Neural cell (in vitro differentiated cells): ENCODE data around the gene DNAL1. TPM values are rescaled to one million over a fixed set of nuclear protein-coding genes. Genes with fewer than 3 reads are reported as not detected.

Experiments
- H2AFZ ChIP-seq: fragments of 200-600, 300-800 bp; sonication (generic), shearing (Covaris generic); 2 replicates; pipeline ENCODE4 v1.6.0; 2014; ENCODE audit warnings: low read depth, mild to moderate bottlenecking, antibody characterized with exemption, low read length, moderate library complexity
- H3F3A ChIP-seq: fragments of 200-600 bp; shearing (Covaris generic); 2 replicates; pipeline ENCODE4 v1.6.1; 2016; ENCODE audit warnings: mild to moderate bottlenecking, moderate library complexity, mixed read lengths, antibody characterized with exemption, low read length; ENCODE audit not compliant: insufficient read depth, poor library complexity, severe bottlenecking
- H3K27ac ChIP-seq: fragments of 200-600, 300-800 bp; sonication (generic), shearing (Covaris generic); 2 replicates; pipeline ENCODE4 v1.5.1; 2014; ENCODE audit warnings: mild to moderate bottlenecking, low read length, moderate library complexity
- H3K27me3 ChIP-seq: fragments of 300-800, 200-600 bp; sonication (generic), shearing (Covaris generic); 2 replicates; pipeline ENCODE4 v1.6.0; 2014; ENCODE audit warnings: mild to moderate bottlenecking, low read depth, low read length, moderate library complexity; ENCODE audit not compliant: insufficient read depth
- H3K36me3 ChIP-seq: fragments of 300-800, 200-600 bp; sonication (generic), shearing (Covaris generic); 2 replicates; pipeline ENCODE4 v1.5.1; 2014; ENCODE audit warnings: mild to moderate bottlenecking, antibody characterized with exemption, low read length, moderate library complexity; ENCODE audit not compliant: insufficient read depth
- H3K4me2 ChIP-seq: fragments of 300-800, 200-600 bp; sonication (generic), shearing (Covaris generic); 2 replicates; pipeline ENCODE4 v1.6.0; 2014; ENCODE audit warnings: mild to moderate bottlenecking, low read length
- H3K4me3 ChIP-seq: fragments of 300-800, 200-600 bp; sonication (generic), shearing (Covaris generic); 2 replicates; pipeline ENCODE4 v1.5.1; 2014; ENCODE audit warnings: mild to moderate bottlenecking, low read length, moderate library complexity
- H3K79me2 ChIP-seq: fragments of 200-600 bp; shearing (Covaris generic); replicated peaks from 2 replicates; pipeline ENCODE4 v1.6.0; 2014; ENCODE audit warnings: mild to moderate bottlenecking, low read length, moderate library complexity; ENCODE audit not compliant: insufficient read depth
- H3K9ac ChIP-seq: fragments of 300-800, 200-600 bp; sonication (generic), shearing (Covaris generic); 2 replicates; pipeline ENCODE4 v1.6.1; 2016; ENCODE audit warnings: mild to moderate bottlenecking, low read length, mixed read lengths
- H3K9me2 ChIP-seq: fragments of 200-600 bp; shearing (Covaris generic); 2 replicates; pipeline ENCODE4 v1.6.1; 2016; ENCODE audit warnings: mild to moderate bottlenecking, low read length, mixed read lengths; ENCODE audit not compliant: insufficient read depth
- H3K9me3 ChIP-seq: fragments of 200-600, 300-800 bp; sonication (generic), shearing (Covaris generic); 2 replicates; pipeline ENCODE4 v1.6.1; 2016; ENCODE audit warnings: mild to moderate bottlenecking, mixed run types, low read length, moderate library complexity, mixed read lengths
- H4K20me1 ChIP-seq: fragments of 200-600 bp; shearing (Covaris generic); 2 replicates; pipeline ENCODE4 v1.6.1; 2016; ENCODE audit warnings: mild to moderate bottlenecking, mixed run types; ENCODE audit not compliant: insufficient read depth
- CTCF ChIP-seq: fragments of 450-650 bp; IDR thresholded peaks from 2 replicates; pipeline ENCODE4 v1.5.1; 2014; ENCODE audit warnings: antibody characterized with exemption, mild to moderate bottlenecking, moderate library complexity; ENCODE audit not compliant: poor library complexity, severe bottlenecking
- EZH2 ChIP-seq: fragments of 200-600, 300-800 bp; shearing (Covaris generic), sonication (generic); IDR thresholded peaks from 2 replicates; pipeline ENCODE4 v1.6.1; 2014; ENCODE audit warnings: antibody characterized with exemption, low read length, borderline replicate concordance, mild to moderate bottlenecking; ENCODE audit not compliant: insufficient read depth, poor library complexity, severe bottlenecking
- MXI1 ChIP-seq: fragments of 450-650 bp; conservative IDR thresholded peaks from 2 replicates; pipeline ENCODE4 v1.6.1; 2014; ENCODE audit warnings: antibody characterized with exemption, mild to moderate bottlenecking; ENCODE audit not compliant: poor library complexity, severe bottlenecking
- POLR2AphosphoS5 ChIP-seq: IDR thresholded peaks from 2 replicates; pipeline ENCODE4 v1.6.1; 2012
- RAD21 ChIP-seq: fragments of 450-650 bp; conservative IDR thresholded peaks from 2 replicates; pipeline ENCODE4 v1.6.1; 2014; ENCODE audit warnings: antibody characterized with exemption, mild to moderate bottlenecking, moderate library complexity
- REST ChIP-seq: IDR thresholded peaks from 2 replicates; pipeline ENCODE4 v1.6.1; 2012; ENCODE audit warnings: borderline replicate concordance
- SMC3 ChIP-seq: fragments of 450-650 bp; conservative IDR thresholded peaks from 2 replicates; pipeline ENCODE4 v1.6.1; 2014; ENCODE audit warnings: antibody characterized with exemption, mild to moderate bottlenecking, moderate library complexity; ENCODE audit not compliant: poor library complexity
- TAF1 ChIP-seq: IDR thresholded peaks from 2 replicates; pipeline ENCODE4 v1.6.1; 2012; ENCODE audit warnings: low read depth
- polyA plus RNA-seq: library from polyadenylated mRNA; depleted of rRNA; stranded (reverse); fragments of >200 nt; gene quantifications from 2 replicates; pipeline ENCODE4 v1.2.3, GENCODE V29; 2014

DNAL1 gene
- polyA plus RNA-seq, 1 donor from 2014 or later = 33.4 TPM

- no peak for TF ChIP-seq MXI1
- TF ChIP-seq REST = no peak
- TF ChIP-seq RAD21 = no peak
- no peak for TF ChIP-seq POLR2AphosphoS5
- TF ChIP-seq SMC3 = no peak
- no peak for TF ChIP-seq CTCF
- TF ChIP-seq EZH2 = no peak
- TF ChIP-seq TAF1 = no peak
- H3F3A ChIP-seq = no peaks in the 10 kb centered on the region
- no peaks in the 10 kb centered on the region for H3K27me3 ChIP-seq
- H3K9me2 ChIP-seq = no peaks in the 10 kb centered on the region
- no peak overlapping the region for H2AFZ ChIP-seq
- no peak overlapping the region for H3K27ac ChIP-seq
- no peaks in the 10 kb centered on the region for H4K20me1 ChIP-seq
- H3K9ac ChIP-seq = no peak overlapping the region
- H3K79me2 ChIP-seq = no peaks in the 10 kb centered on the region
- no peaks in the 10 kb centered on the region for H3K9me3 ChIP-seq
- no peaks in the 10 kb centered on the region for H3K36me3 ChIP-seq
- H3K4me2 ChIP-seq = no peak overlapping the region
- H3K4me3 ChIP-seq = no peak overlapping the region
Measured at GRCh38 chr14:73695082-73695481, 50.3 kb downstream of the DNAL1 start.

GRCh38 chr14:73695997-73696396, 51.2 kb downstream of the DNAL1 start:
- Histone ChIP-seq H3K27me3 (no peaks in the 10 kb centered on the region), H3K4me2 (no peak overlapping the region), H2AFZ (no peak overlapping the region), H3K9ac (no peak overlapping the region), H3K79me2 (no peaks in the 10 kb centered on the region), H3K36me3 (no peaks in the 10 kb centered on the region), H4K20me1 (no peaks in the 10 kb centered on the region), H3K4me3 (no peak overlapping the region), H3F3A (no peaks in the 10 kb centered on the region), H3K27ac (no peak overlapping the region), H3K9me2 (no peaks in the 10 kb centered on the region), H3K9me3 (no peaks in the 10 kb centered on the region)
- TF ChIP-seq CTCF = no peak
- TF ChIP-seq MXI1 = no peak
